ENCODE measurements around the gene GPRIN3. TPM values are rescaled to one million over a fixed set of nuclear protein-coding genes. Genes with fewer than 3 reads are reported as not detected.

Gene GPRIN3
- total and polyA plus RNA-seq, 8 donors = 1.6 to 14.1 (median 2.5) TPM

GRCh38 chr4:89352541-89352940, 44.9 kb upstream of the GPRIN3 start:
- no peaks in the 10 kb centered on the region for H3K36me3 ChIP-seq
- ATAC-seq (no peak), DNase-seq (no peak)
- H3K4me1 ChIP-seq = no peaks in the 10 kb centered on the region
- peaks cover 0 to 13% of the 10 kb centered on the region in 2 donors for H3K9me3 ChIP-seq
- intact Hi-C loops (cut with DNase I) = no loop called here
- H3K27ac ChIP-seq = no peak overlapping the region
- H3K27me3 ChIP-seq = no peaks in the 10 kb centered on the region
- H3K4me3 ChIP-seq = no peak overlapping the region
- TF ChIP-seq CTCF (IDR thresholded peaks at IDR 0.05) = no peak

- Histone ChIP-seq H3K36me3 (no peaks in the 10 kb centered on the region), H3K27me3 (no peaks in the 10 kb centered on the region), H3K9me3 (peaks cover 0 to 23% of the 10 kb centered on the region in 2 donors), H3K4me1 (no peaks in the 10 kb centered on the region), H3K4me3 (no peak overlapping the region), H3K27ac (no peak overlapping the region)
- ATAC-seq (no peak), DNase-seq (no peak)
- intact Hi-C loops (cut with DNase I) = no loop called here
- TF ChIP-seq CTCF (IDR thresholded peaks at IDR 0.05) = no peak
Measured at GRCh38 chr4:89351201-89351600, 43.6 kb upstream of the GPRIN3 start.

- Histone ChIP-seq H3K27ac (no peak overlapping the region), H3K9me3 (peaks cover 0 to 23% of the 10 kb centered on the region in 2 donors), H3K4me3 (no peak overlapping the region), H3K27me3 (no peaks in the 10 kb centered on the region), H3K36me3 (no peaks in the 10 kb centered on the region), H3K4me1 (no peaks in the 10 kb centered on the region)
- no peak for TF ChIP-seq CTCF (IDR thresholded peaks at IDR 0.05)
- DNase-seq = no peak
- no peak for ATAC-seq
- intact Hi-C loops (cut with DNase I) = no loop called here
Measured at GRCh38 chr4:89347363-89348025, 39.9 kb upstream of the GPRIN3 start.

DNA sequence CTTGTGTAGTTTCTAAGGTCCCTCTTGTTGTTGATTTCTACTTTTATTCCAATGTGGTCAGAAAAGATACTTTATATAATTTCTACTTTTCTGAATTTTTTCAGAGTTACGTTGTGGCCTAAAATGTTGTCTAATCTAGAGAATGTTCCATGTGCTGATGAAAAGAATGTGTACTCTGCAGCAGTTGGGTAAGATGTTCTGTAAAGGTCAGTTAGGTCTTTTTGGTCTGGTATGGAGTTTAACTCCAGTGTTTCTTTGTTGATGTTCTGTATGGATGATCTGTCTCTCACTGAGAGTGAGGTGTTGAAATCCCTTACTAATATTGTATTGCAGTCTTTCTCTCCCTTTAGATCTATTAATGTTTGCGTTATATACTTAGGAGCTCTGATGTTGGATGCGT, 37.0 kb upstream of the GPRIN3 start:
- H3K9me3 ChIP-seq = peaks cover 0 to 19% of the 10 kb centered on the region in 2 donors
- no peak for TF ChIP-seq CTCF (IDR thresholded peaks at IDR 0.05)
- intact Hi-C loops (cut with DNase I) = no loop called here
- H3K4me3 ChIP-seq = no peak overlapping the region
- H3K36me3 ChIP-seq = no peaks in the 10 kb centered on the region
- no peak overlapping the region for H3K27ac ChIP-seq
- no peak for ATAC-seq
- H3K27me3 ChIP-seq = no peaks in the 10 kb centered on the region
- no peak for DNase-seq
- H3K4me1 ChIP-seq = no peaks in the 10 kb centered on the region

DNA sequence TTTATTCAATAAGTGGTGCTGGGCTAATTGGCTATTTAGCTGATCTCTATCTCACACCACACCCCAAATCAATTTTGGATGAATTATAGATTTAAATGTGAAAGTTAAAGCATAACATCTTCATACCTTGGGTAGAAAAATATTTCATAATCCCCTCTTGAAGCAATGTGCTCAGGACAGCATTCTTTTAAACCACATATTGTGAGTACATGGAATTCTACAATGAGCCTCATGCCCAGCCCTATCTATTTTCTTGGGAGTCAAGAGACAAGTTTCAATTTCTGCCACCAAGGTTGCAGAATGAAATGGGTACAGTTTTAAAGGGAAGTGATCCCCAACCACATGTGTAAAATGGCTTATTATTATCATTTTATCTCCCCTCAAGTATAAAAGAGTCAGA, 30.6 kb upstream of the GPRIN3 start:
- intact Hi-C loops (cut with DNase I) = no loop called here
- ATAC-seq (no peak), DNase-seq (no peak)
- H3K27me3 ChIP-seq = no peaks in the 10 kb centered on the region
- no peaks in the 10 kb centered on the region for H3K36me3 ChIP-seq
- H3K4me1 ChIP-seq = no peaks in the 10 kb centered on the region
- TF ChIP-seq CTCF (IDR thresholded peaks at IDR 0.05) = no peak
- no peak overlapping the region for H3K4me3 ChIP-seq
- no peaks in the 10 kb centered on the region for H3K9me3 ChIP-seq
- no peak overlapping the region for H3K27ac ChIP-seq

Measured in left lung (tissue), 10 donors.